ENCODE results near the gene SIK3.

Gene SIK3

DNA sequence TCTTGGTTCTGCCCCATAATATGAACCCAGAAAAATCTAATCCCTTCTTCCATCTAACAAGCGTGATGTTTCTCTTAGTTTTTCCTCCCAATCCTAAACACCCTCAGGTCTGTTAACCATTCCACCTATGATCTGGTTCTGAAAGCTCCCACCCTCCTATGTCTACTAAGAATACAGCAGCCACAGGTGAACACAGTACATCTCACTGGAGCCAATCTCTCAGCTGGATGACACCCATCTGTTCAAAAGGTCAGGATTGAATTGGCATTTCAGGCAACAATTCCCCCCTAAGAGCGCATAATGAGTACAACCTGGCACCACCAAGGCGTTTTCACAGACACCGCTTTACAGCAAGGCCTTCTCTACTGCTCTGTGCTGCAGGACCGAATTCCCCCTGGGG is 241.8 kb downstream of the SIK3 start:
- Histone ChIP-seq H3K9me3 (ENCODE audit: insufficient read depth, low read depth, low read length) (no peaks in the 10 kb centered on the region), H3K4me3 (ENCODE audit: low read length) (no peak overlapping the region), H3K4me1 (ENCODE audit: insufficient read depth, low read length) (no peaks in the 10 kb centered on the region), H3K9ac (ENCODE audit: low read depth, low read length) (no peak overlapping the region), H3K27me3 (ENCODE audit: insufficient read depth, low read length) (no peaks in the 10 kb centered on the region), H3K36me3 (ENCODE audit: insufficient read depth, low read length) (peaks cover 73% of the 10 kb centered on the region), H3K27ac (ENCODE audit: low read depth, low read length) (no peak overlapping the region)
- WGBS: 84% methylated on average over 5 of the region's 5 CpGs

DNA sequence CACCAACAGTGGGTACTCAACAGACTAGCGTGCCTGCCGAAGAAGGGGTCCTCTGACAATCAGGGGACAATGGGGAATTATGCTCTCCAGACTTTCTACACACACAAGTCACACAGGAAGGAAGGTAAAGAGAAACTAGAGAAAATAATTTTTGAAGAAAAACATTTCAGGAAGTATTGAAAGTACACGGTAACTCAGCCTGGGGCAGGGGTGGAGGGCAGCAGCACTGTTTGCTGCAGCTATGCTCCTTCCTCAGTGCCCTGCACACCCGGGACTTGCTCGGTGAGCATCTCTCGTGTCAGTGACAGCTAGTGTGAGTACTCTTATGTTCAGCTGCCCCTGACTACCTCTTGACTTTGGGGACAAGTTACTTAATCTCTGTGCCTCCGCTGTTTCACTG is 242.8 kb downstream of the SIK3 start:
- H3K4me1 ChIP-seq (ENCODE audit: insufficient read depth, low read length): no peaks in the 10 kb centered on the region
- H3K9ac ChIP-seq (ENCODE audit: low read depth, low read length): no peak overlapping the region
- no peaks in the 10 kb centered on the region for H3K27me3 ChIP-seq (ENCODE audit: insufficient read depth, low read length)
- no peak overlapping the region for H3K27ac ChIP-seq (ENCODE audit: low read depth, low read length)
- H3K4me3 ChIP-seq (ENCODE audit: low read length): no peak overlapping the region
- WGBS: 95% methylated on average over 7 of the region's 7 CpGs
- H3K9me3 ChIP-seq (ENCODE audit: insufficient read depth, low read depth, low read length): no peaks in the 10 kb centered on the region
- peaks cover 63% of the 10 kb centered on the region for H3K36me3 ChIP-seq (ENCODE audit: insufficient read depth, low read length)

DNA sequence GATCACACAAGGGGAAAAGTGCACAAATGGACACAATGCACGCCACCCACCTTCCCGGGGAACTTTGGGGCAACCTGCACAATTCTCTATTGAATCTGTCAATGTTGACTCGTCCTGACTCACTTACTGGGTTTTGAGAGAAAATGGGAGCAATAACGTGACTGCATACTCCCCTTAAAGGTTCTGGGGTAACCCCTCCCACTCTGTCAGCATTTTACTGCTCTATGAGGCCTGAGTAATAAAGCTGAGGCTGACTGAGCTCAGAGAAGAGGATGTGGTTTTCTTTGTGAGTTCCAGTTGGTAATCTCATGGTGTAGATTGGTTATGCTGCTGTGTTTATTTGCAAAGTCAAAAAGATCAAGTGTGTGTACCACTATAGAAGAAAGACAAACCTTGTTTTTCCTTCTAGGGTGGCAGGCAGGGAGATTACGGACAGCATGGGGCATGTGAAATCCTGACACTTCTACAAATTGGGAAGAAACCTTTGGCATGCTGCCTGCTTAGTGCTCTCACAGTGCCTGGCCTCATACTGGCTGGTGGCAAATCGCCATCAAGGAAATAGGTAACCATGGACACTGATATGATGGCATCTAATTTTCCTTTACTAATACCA is 244.7 kb downstream of the SIK3 start:
- Histone ChIP-seq H3K4me3 (ENCODE audit: low read length) (no peak overlapping the region), H3K27ac (ENCODE audit: low read depth, low read length) (no peak overlapping the region), H3K9ac (ENCODE audit: low read depth, low read length) (no peak overlapping the region), H3K27me3 (ENCODE audit: insufficient read depth, low read length) (no peaks in the 10 kb centered on the region), H3K4me1 (ENCODE audit: insufficient read depth, low read length) (no peaks in the 10 kb centered on the region), H3K9me3 (ENCODE audit: insufficient read depth, low read depth, low read length) (no peaks in the 10 kb centered on the region), H3K36me3 (ENCODE audit: insufficient read depth, low read length) (peaks cover 57% of the 10 kb centered on the region)
- WGBS: 92% methylated on average over 6 of the region's 6 CpGs

DNA sequence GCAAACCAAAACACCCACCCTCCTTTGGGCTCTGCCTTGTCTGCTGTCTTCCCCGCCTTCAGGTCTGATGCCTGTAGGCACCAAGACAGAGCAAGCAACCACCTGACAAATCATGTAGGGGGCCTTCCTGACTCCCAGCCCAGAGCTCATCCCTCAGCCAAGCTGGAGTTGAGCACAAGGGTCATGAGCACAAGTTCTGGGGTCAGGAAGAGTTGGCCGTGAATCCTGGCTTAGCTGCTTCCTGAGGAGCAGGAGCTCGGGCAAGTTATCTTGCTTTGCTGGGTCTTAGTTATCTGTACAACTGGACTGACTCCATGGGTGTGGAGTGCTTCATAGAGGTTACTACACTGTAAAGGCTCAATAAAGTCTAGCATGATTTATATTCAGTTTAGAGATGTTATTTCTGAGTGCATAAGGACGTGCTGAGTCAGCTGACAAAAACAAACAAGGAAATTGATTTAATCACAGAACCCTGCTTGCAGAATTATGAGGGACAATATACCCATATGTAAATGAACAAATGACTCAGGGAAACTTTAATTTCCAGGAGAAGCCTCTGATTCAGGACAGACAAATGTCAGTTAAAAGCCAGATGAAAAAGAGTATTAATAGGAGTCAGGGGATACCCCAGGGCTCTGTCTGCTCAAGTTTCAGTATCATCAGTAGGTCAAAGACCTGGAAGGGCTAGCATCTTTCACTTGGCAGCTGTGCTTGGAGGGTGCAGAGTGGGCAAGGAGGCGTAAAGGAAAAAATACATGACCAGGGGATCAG is 245.8 kb downstream of the SIK3 start:
- H3K9me3 ChIP-seq (ENCODE audit: insufficient read depth, low read depth, low read length): no peaks in the 10 kb centered on the region
- H3K27ac ChIP-seq (ENCODE audit: low read depth, low read length): no peak overlapping the region
- 89% methylated on average over 5 of the region's 5 CpGs for WGBS
- H3K27me3 ChIP-seq (ENCODE audit: insufficient read depth, low read length): no peaks in the 10 kb centered on the region
- H3K4me3 ChIP-seq (ENCODE audit: low read length): no peak overlapping the region
- H3K4me1 ChIP-seq (ENCODE audit: insufficient read depth, low read length): no peaks in the 10 kb centered on the region
- peaks cover 53% of the 10 kb centered on the region for H3K36me3 ChIP-seq (ENCODE audit: insufficient read depth, low read length)
- no peak overlapping the region for H3K9ac ChIP-seq (ENCODE audit: low read depth, low read length)

DNA sequence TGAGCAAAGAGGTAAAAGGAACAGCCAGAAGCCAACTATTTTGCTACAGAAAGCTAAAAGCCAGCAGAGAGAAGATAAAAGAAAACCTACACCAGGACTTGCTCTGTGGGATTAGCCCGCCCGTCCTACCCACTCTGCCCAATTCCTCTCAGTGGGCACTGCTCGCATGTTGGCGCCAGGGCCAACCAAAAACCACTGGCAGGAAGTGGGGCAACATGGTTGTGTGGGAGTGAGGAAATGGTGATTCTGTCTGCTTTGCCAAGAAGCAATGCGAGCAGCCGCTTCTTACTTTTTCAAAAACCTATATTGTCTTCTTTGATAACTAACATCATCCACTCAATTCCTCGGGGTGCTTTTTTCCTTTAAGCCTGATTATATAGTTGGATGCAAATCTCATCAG is 246.6 kb downstream of the SIK3 start:
- Histone ChIP-seq H3K27ac (ENCODE audit: low read depth, low read length) (no peak overlapping the region), H3K9me3 (ENCODE audit: insufficient read depth, low read depth, low read length) (no peaks in the 10 kb centered on the region), H3K27me3 (ENCODE audit: insufficient read depth, low read length) (no peaks in the 10 kb centered on the region), H3K4me1 (ENCODE audit: insufficient read depth, low read length) (no peaks in the 10 kb centered on the region), H3K4me3 (ENCODE audit: low read length) (no peak overlapping the region), H3K36me3 (ENCODE audit: insufficient read depth, low read length) (peaks cover 53% of the 10 kb centered on the region), H3K9ac (ENCODE audit: low read depth, low read length) (no peak overlapping the region)
- 98% methylated on average over 5 of the region's 7 CpGs for WGBS

DNA sequence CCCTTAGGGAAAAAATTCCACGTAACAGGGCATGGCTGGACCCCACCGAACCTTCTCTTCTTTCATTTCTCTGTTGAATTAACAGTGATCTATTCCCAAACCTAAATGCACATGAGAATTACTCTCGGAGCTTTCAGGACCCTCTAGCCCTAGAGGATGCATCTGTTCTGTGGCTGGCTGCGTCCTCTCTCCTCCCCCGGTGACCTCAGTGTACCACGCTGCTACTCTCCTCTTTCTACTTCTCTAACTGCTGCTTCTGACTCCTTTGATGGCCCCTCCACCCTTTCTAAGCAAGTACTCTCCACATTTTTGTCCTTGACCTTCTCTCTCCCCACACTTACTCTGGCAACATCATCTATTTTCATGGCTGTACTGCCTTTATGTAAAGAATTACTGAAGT is 248.7 kb downstream of the SIK3 start:
- no peaks in the 10 kb centered on the region for H3K9me3 ChIP-seq (ENCODE audit: insufficient read depth, low read depth, low read length)
- no peak overlapping the region for H3K27ac ChIP-seq (ENCODE audit: low read depth, low read length)
- H3K4me3 ChIP-seq (ENCODE audit: low read length): no peak overlapping the region
- WGBS: 92% methylated on average over 6 of the region's 6 CpGs
- H3K36me3 ChIP-seq (ENCODE audit: insufficient read depth, low read length): peaks cover 62% of the 10 kb centered on the region
- no peaks in the 10 kb centered on the region for H3K4me1 ChIP-seq (ENCODE audit: insufficient read depth, low read length)
- no peak overlapping the region for H3K9ac ChIP-seq (ENCODE audit: low read depth, low read length)
- H3K27me3 ChIP-seq (ENCODE audit: insufficient read depth, low read length): no peaks in the 10 kb centered on the region

DNA sequence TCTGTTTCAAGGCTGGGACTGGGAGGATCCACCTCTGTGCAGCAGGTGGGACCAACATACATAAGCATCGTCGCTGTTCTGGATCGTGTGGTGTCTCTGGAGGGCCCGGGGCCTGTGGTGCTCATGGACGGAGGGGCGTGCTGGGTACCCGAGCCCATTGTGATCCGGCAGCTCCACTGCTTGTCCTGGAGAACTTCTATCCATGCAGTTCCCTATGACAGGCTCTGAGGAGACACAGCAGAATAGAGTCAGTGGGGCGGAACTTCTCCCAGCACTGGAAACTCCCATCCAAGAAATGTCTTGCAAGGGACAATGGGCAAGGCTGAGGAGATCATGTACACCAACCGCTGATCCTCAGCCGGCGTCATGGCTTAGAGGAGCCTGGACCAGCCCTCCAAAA is 249.2 kb downstream of the SIK3 start:
- WGBS: 97% methylated on average over 12 of the region's 12 CpGs
- Histone ChIP-seq H3K36me3 (ENCODE audit: insufficient read depth, low read length) (peaks cover 60% of the 10 kb centered on the region), H3K9ac (ENCODE audit: low read depth, low read length) (no peak overlapping the region), H3K27me3 (ENCODE audit: insufficient read depth, low read length) (no peaks in the 10 kb centered on the region), H3K27ac (ENCODE audit: low read depth, low read length) (no peak overlapping the region), H3K9me3 (ENCODE audit: insufficient read depth, low read depth, low read length) (no peaks in the 10 kb centered on the region), H3K4me1 (ENCODE audit: insufficient read depth, low read length) (no peaks in the 10 kb centered on the region), H3K4me3 (ENCODE audit: low read length) (no peak overlapping the region)

DNA sequence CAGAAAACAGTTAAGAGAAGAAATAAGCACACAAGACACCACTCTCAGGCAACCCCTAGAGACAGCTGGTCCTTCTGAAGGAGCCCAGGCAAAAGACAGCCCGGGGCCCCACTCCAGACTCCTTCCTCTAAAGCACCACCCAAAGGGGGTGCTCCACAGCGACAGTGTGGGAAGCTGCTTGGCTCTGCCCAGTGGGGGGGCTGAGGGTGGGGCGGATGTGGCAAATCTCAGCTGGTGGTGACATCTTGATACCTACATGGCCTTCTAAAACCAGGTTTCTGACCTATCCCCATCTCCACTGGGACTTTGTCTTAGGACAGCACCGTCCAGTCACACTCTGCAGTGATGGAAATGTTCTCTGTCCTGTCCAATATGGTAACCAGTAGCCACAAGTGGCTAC is 250.6 kb downstream of the SIK3 start:
- H3K36me3 ChIP-seq (ENCODE audit: insufficient read depth, low read length): peaks cover 59% of the 10 kb centered on the region
- no peak overlapping the region for H3K4me3 ChIP-seq (ENCODE audit: low read length)
- H3K9me3 ChIP-seq (ENCODE audit: insufficient read depth, low read depth, low read length): no peaks in the 10 kb centered on the region
- no peaks in the 10 kb centered on the region for H3K4me1 ChIP-seq (ENCODE audit: insufficient read depth, low read length)
- H3K9ac ChIP-seq (ENCODE audit: low read depth, low read length): no peak overlapping the region
- no peak overlapping the region for H3K27ac ChIP-seq (ENCODE audit: low read depth, low read length)
- 98% methylated on average over 4 of the region's 4 CpGs for WGBS
- no peaks in the 10 kb centered on the region for H3K27me3 ChIP-seq (ENCODE audit: insufficient read depth, low read length)

DNA sequence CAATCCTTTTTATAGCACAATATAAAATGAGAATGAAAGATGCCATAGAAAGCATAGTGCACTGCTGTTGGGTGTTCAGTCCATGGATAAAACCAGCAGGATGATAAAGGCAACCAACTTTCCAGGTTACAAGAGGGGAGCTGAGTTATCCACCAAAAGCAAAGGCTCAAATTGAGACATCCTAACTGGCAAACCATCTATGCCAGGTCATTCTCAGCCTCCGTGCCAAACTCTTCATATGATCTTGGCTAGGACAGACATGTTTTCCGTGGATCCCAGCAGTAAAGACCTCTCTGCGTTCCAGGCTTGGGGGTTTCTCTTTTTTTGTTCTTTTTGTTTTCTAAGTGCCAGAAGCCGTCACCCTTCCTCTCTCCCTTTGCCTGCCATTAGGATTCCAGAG is 253.5 kb downstream of the SIK3 start:
- Histone ChIP-seq H3K27me3 (ENCODE audit: insufficient read depth, low read length) (no peaks in the 10 kb centered on the region), H3K36me3 (ENCODE audit: insufficient read depth, low read length) (peaks cover 59% of the 10 kb centered on the region), H3K4me1 (ENCODE audit: insufficient read depth, low read length) (no peaks in the 10 kb centered on the region), H3K9ac (ENCODE audit: low read depth, low read length) (no peak overlapping the region), H3K27ac (ENCODE audit: low read depth, low read length) (no peak overlapping the region), H3K4me3 (ENCODE audit: low read length) (no peak overlapping the region), H3K9me3 (ENCODE audit: insufficient read depth, low read depth, low read length) (no peaks in the 10 kb centered on the region)
- 97% methylated on average over 4 of the region's 4 CpGs for WGBS

DNA sequence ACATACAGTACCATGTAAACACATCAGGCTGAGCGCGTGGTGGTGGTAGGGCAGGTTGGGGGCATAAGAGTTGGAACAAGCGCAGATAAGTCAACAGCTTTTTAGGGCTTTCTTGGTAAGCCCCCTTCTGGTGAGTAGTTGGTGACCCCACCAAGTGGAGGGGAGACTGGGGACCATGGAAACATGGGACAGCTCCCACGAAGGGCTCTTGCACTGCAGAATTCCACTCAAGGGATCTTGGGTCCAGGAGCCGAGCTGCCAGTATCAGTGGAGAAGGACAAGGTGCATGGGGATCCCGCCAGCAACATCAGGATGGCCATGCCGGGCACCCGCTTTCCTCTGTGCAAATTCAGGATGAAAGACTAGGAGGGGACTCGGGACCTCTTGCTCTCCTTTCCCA is 254.6 kb downstream of the SIK3 start:
- Histone ChIP-seq H3K27me3 (ENCODE audit: insufficient read depth, low read length) (no peaks in the 10 kb centered on the region), H3K4me3 (ENCODE audit: low read length) (no peak overlapping the region), H3K27ac (ENCODE audit: low read depth, low read length) (no peak overlapping the region), H3K9me3 (ENCODE audit: insufficient read depth, low read depth, low read length) (no peaks in the 10 kb centered on the region), H3K9ac (ENCODE audit: low read depth, low read length) (no peak overlapping the region), H3K4me1 (ENCODE audit: insufficient read depth, low read length) (no peaks in the 10 kb centered on the region), H3K36me3 (ENCODE audit: insufficient read depth, low read length) (peaks cover 50% of the 10 kb centered on the region)
- WGBS: 90% methylated on average over 9 of the region's 9 CpGs

DNA sequence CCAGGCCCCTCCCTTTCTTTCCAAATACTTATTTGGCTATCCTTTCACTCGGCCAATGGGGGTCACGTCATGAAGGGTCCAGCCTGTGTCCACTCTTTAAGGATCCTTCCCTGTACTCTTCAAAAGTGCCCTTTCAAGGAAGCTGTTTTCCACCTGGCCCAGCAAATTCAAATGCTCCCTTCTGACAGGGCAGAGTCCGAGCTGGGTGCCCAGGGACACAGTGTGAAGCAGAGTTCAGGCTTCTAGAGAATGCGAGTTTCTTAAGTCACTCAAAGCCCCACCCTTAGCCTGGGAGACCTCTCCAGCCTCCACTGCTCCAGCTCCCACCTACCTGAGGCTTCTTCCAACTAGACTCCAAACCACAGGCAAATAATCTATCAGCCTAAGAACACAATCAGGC is 255.3 kb downstream of the SIK3 start:
- Histone ChIP-seq H3K4me3 (ENCODE audit: low read length) (no peak overlapping the region), H3K36me3 (ENCODE audit: insufficient read depth, low read length) (peaks cover 46% of the 10 kb centered on the region), H3K4me1 (ENCODE audit: insufficient read depth, low read length) (peaks cover 5% of the 10 kb centered on the region; the same call in 1 of the 2 replicates), H3K27ac (ENCODE audit: low read depth, low read length) (no peak overlapping the region), H3K9ac (ENCODE audit: low read depth, low read length) (no peak overlapping the region), H3K27me3 (ENCODE audit: insufficient read depth, low read length) (no peaks in the 10 kb centered on the region), H3K9me3 (ENCODE audit: insufficient read depth, low read depth, low read length) (no peaks in the 10 kb centered on the region)
- 93% methylated on average over 4 of the region's 4 CpGs for WGBS
